OCI-LY1 (cell line): Measurements from ENCODE around the gene DNAJC30.
"Not testable (repeated sequence)": the region's sequence is repeated elsewhere in the genome, so short reads cannot be mapped to it uniquely, and the experiment has no call there.

Experiments used
- H2AFZ ChIP-seq: fragments of 200-600 bp; sonication (generic), shearing (Covaris generic); 2 replicates; pipeline ENCODE4 v1.6.0; 2014; ENCODE audit warnings: antibody characterized with exemption, mild to moderate bottlenecking, low read length
- H3F3A ChIP-seq: fragments of 200-600 bp; sonication (generic), shearing (Covaris generic); 2 replicates; pipeline ENCODE4 v1.6.0; 2014; ENCODE audit warnings: mild to moderate bottlenecking, antibody characterized with exemption, low read length, moderate library complexity; ENCODE audit not compliant: insufficient read depth
- H3K27ac ChIP-seq: fragments of 200-600 bp; sonication (generic); 2 replicates; pipeline ENCODE4 v1.5.1; 2014; ENCODE audit warnings: low read length, mixed run types, mild to moderate bottlenecking, low read depth; ENCODE audit not compliant: poor library complexity, severe bottlenecking
- H3K27me3 ChIP-seq: fragments of 200-600 bp; sonication (generic); 2 replicates; pipeline ENCODE4 v1.6.0; 2014; ENCODE audit warnings: antibody characterized with exemption, mild to moderate bottlenecking, low read length, moderate library complexity; ENCODE audit not compliant: insufficient read depth
- H3K36me3 ChIP-seq: fragments of 200-600 bp; sonication (generic); 2 replicates; pipeline ENCODE4 v1.6.1; 2014; ENCODE audit warnings: mild to moderate bottlenecking, antibody characterized with exemption, low read length, moderate library complexity, mixed read lengths; ENCODE audit not compliant: insufficient read depth
- H3K4me1 ChIP-seq: fragments of 200-600 bp; sonication (generic); 2 replicates; pipeline ENCODE4 v1.5.1; 2014; ENCODE audit warnings: mild to moderate bottlenecking, low read length, moderate library complexity; ENCODE audit not compliant: insufficient read depth, severe bottlenecking
- H3K4me2 ChIP-seq: fragments of 200-600 bp; sonication (generic), shearing (Covaris generic); 2 replicates; pipeline ENCODE4 v1.6.1; 2014; ENCODE audit warnings: low read length
- H3K4me3 ChIP-seq: fragments of 200-600 bp; sonication (generic); 2 replicates; pipeline ENCODE4 v1.5.1; 2014; ENCODE audit warnings: low read length, low read depth, mild to moderate bottlenecking, mixed read lengths; ENCODE audit not compliant: poor library complexity, severe bottlenecking
- H3K79me2 ChIP-seq: fragments of 200-600 bp; shearing (Covaris generic); 2 replicates; pipeline ENCODE4 v1.6.1; 2016; ENCODE audit warnings: mixed run types, low read length, mixed read lengths; ENCODE audit not compliant: insufficient read depth
- H3K9ac ChIP-seq: fragments of 200-600 bp; sonication (generic), shearing (Covaris generic); 2 replicates; pipeline ENCODE4 v1.6.1; 2014; ENCODE audit warnings: mild to moderate bottlenecking, low read length, mixed read lengths
- H3K9me2 ChIP-seq: fragments of 200-600 bp; sonication (generic), shearing (Covaris generic); 2 replicates; pipeline ENCODE4 v1.6.1; 2014; ENCODE audit warnings: low read depth, mild to moderate bottlenecking, low read length, mixed read lengths
- H3K9me3 ChIP-seq: fragments of 200-600 bp; shearing (Covaris generic); 2 replicates; pipeline ENCODE4 v1.6.1; 2014; ENCODE audit warnings: low read length, mixed read lengths
- H4K20me1 ChIP-seq: fragments of 200-600 bp; sonication (generic), shearing (Covaris generic); 2 replicates; pipeline ENCODE4 v1.6.0; 2016; ENCODE audit warnings: mild to moderate bottlenecking, low read length; ENCODE audit not compliant: insufficient read depth
- EZH2 ChIP-seq: fragments of 200-600 bp; sonication (generic), shearing (Covaris generic); IDR thresholded peaks from 2 replicates; pipeline ENCODE4 v1.8.0; 2017; ENCODE audit warnings: borderline replicate concordance, mixed run types, mild to moderate bottlenecking, antibody characterized with exemption, low read length, moderate library complexity, mixed read lengths
- TF ChIP-seq, protein P1 (sequence below): fragments of 200-600 bp; sonication (generic), shearing (Covaris generic); IDR thresholded peaks from 2 replicates; pipeline ENCODE4 v1.5.1; 2017; ENCODE audit warnings: mild to moderate bottlenecking, antibody characterized with exemption, low read length, moderate library complexity, mixed read lengths

The DNAJC30 gene

DNA sequence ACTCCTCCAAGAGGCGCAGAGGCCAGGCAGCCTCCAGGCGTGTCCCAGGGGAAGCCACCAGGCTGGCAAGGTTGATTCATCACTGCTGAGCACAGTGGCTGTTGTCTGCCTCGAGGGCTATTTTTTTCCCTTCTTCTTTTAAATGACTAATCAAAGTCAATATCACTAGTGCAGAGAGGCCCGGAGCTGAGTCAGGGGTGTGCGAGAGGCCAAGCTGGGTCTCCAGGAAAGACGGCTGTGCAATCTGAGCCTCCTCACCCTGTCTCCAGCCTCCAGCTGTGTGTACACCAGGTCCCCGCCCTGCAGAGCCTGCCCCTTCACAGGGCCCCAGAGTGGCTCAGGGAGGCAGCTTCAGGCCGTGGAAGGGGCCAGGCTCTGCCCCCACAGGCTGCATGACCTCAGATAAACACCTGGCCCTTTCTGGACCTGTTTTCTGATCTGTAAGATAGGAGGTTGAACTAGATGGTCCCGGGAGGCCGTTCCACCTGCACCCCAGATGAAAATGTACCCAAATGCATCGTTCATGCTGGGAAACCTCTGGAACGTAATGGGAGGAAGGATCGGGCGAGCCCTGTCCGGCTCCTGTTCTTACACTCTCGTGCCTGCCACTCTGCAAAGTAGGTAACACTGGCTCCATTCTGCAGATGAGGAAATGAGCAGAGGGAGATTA lies 32.5 kb upstream of the DNAJC30 start:
- Histone ChIP-seq H3K27me3 (0 out of 2 replicates have a peak, but pooled peaks cover 5% of the 10 kb centered on the region), H3K9me2 (no peaks in the 10 kb centered on the region), H3K79me2 (no peaks in the 10 kb centered on the region), H3K27ac (no peak overlapping the region), H2AFZ (no peak overlapping the region), H3K4me3 (no peak overlapping the region), H3K9me3 (no peaks in the 10 kb centered on the region), H3F3A (no peaks in the 10 kb centered on the region), H3K4me2 (no peak overlapping the region), H3K36me3 (no peaks in the 10 kb centered on the region), H3K4me1 (peaks cover 19% of the 10 kb centered on the region), H4K20me1 (no peaks in the 10 kb centered on the region), H3K9ac (no peak overlapping the region)
- TF ChIP-seq, protein P1, sequence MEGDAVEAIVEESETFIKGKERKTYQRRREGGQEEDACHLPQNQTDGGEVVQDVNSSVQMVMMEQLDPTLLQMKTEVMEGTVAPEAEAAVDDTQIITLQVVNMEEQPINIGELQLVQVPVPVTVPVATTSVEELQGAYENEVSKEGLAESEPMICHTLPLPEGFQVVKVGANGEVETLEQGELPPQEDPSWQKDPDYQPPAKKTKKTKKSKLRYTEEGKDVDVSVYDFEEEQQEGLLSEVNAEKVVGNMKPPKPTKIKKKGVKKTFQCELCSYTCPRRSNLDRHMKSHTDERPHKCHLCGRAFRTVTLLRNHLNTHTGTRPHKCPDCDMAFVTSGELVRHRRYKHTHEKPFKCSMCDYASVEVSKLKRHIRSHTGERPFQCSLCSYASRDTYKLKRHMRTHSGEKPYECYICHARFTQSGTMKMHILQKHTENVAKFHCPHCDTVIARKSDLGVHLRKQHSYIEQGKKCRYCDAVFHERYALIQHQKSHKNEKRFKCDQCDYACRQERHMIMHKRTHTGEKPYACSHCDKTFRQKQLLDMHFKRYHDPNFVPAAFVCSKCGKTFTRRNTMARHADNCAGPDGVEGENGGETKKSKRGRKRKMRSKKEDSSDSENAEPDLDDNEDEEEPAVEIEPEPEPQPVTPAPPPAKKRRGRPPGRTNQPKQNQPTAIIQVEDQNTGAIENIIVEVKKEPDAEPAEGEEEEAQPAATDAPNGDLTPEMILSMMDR: no peak
- TF ChIP-seq EZH2: no peak

DNA sequence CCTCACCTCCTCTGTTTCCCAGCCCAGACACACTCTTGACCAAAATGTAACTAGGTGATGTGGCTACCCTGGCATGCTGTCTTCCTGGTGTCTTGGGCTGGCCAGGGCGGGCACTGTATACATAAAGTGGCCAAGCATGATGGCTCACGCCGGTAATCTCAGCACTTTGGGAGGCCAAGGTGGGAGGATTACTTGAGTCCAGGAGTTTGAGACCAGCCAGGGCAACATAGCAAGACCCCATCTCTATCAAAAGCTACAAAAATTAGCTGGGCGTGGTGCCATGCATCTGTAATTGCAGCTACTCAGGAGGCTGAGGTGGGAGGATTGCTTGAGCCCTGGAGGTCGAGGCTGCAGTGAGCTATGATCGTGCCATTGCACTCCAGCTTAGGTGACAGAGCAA lies 30.1 kb upstream of the DNAJC30 start:
- not testable (repeated sequence) for H3K9me3 ChIP-seq, H3K27ac ChIP-seq, H3K4me3 ChIP-seq, H3K79me2 ChIP-seq, H3K9me2 ChIP-seq, H4K20me1 ChIP-seq, H3K27me3 ChIP-seq, H2AFZ ChIP-seq, H3K36me3 ChIP-seq, H3K4me2 ChIP-seq, H3F3A ChIP-seq, H3K9ac ChIP-seq, H3K4me1 ChIP-seq

DNA sequence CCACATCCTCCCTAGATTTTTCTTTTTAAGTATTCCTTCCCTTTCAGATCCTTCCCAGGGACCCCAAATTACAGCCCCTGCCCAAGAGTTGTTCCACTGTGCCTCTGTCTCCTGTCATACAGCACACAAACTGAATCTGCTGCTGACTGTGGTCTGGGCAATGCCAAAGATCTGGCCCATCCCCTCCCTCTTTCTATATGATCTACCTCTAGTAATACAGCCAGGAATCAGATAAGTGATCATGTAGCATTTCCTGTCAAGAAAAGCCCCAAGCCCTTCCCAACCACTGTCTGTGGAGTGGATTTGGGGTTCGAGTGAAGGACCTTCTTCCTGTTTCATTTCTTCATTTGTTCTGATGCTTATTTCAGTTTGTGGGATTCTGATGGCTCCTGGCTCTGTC lies 29.5 kb upstream of the DNAJC30 start:
- no peak for TF ChIP-seq EZH2
- TF ChIP-seq, protein P1: no peak
- Histone ChIP-seq H3K27ac (no peak overlapping the region), H3K4me3 (no peak overlapping the region), H3K9ac (no peak overlapping the region), H2AFZ (no peak overlapping the region), H4K20me1 (no peaks in the 10 kb centered on the region), H3K4me1 (peaks cover under 1% of the 10 kb centered on the region), H3K79me2 (no peaks in the 10 kb centered on the region), H3K27me3 (no peaks in the 10 kb centered on the region; the same call in 1 of the 2 replicates), H3K9me3 (no peaks in the 10 kb centered on the region), H3K4me2 (no peak overlapping the region), H3F3A (no peaks in the 10 kb centered on the region), H3K9me2 (no peaks in the 10 kb centered on the region), H3K36me3 (no peaks in the 10 kb centered on the region)

DNA sequence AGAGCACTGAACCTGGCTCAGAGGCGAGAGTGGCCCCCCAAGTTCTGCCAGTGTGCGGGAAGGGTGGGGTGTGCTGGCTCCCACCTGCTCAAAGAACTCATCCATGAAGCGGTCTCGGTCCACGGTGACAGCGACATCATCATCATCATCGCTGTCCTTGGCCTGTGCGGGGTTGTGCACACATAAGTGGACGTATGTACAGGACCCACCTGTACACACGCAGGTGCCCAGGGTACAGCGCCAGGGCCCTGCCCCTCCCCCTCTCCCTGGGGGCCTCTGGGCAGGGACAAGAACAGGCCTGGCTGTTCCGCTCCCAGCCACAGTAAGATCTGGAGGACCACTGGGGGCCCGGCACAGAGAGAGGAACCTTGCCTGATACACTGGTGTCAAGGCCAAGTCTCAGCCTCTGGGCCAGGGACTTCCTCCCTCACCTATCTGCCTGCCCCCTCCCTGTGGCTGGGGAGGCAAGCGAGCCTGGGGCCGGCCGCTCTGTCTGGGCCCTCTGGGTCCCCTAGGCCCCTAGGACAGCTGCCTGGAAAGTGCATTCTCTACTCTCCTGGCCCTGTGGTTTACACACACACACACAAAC lies 25.8 kb upstream of the DNAJC30 start:
- Histone ChIP-seq H3K79me2 (no peaks in the 10 kb centered on the region), H3K36me3 (no peaks in the 10 kb centered on the region), H3K9ac (no peak overlapping the region), H3K4me2 (no peak overlapping the region), H2AFZ (no peak overlapping the region), H3K4me1 (no peaks in the 10 kb centered on the region), H4K20me1 (no peaks in the 10 kb centered on the region), H3K27me3 (peaks cover 10% of the 10 kb centered on the region; the same call in 1 of the 2 replicates), H3K27ac (no peak overlapping the region), H3K9me2 (no peaks in the 10 kb centered on the region), H3F3A (no peaks in the 10 kb centered on the region), H3K9me3 (no peaks in the 10 kb centered on the region), H3K4me3 (no peak overlapping the region)
- TF ChIP-seq, protein P1: no peak
- no peak for TF ChIP-seq EZH2
